Suprapubic skin (tissue), 4 donors: ENCODE measurements around the gene ART4. TPM values are rescaled to one million over a fixed set of nuclear protein-coding genes. Genes with fewer than 3 reads are reported as not detected.

Source experiments
- DNase-seq, 2 donors: peaks; one replicate each; pipeline ENCODE4 v3.0.0-alpha.2; 2019; ENCODE audit warnings: low spot score in 2 of 2
- H3K27ac ChIP-seq: fragments of 200-600 bp; sonication (generic); one replicate; pipeline ENCODE4 v1.5.1; 2019
- H3K27me3 ChIP-seq: fragments of 200-600 bp; sonication (generic); one replicate; pipeline ENCODE4 v1.5.1; 2019
- H3K36me3 ChIP-seq: fragments of 200-600 bp; sonication (generic); one replicate; pipeline ENCODE4 v1.5.1; 2019
- H3K4me1 ChIP-seq: fragments of 200-600 bp; sonication (generic); one replicate; pipeline ENCODE4 v1.5.1; 2019
- H3K4me3 ChIP-seq: fragments of 200-600 bp; sonication (generic); one replicate; pipeline ENCODE4 v1.5.1; 2019; ENCODE audit warnings: mild to moderate bottlenecking
- H3K9me3 ChIP-seq: fragments of 200-600 bp; sonication (generic); one replicate; pipeline ENCODE4 v1.5.1; 2019
- EP300 ChIP-seq: sonication (generic); formaldehyde crosslinking; IDR thresholded peaks from one replicate; pipeline ENCODE4 v1.6.1; 2017; ENCODE audit warnings: antibody characterized with exemption
- POLR2A ChIP-seq, 2 donors: fragments of 450-650 bp; IDR thresholded peaks; one replicate each; pipeline ENCODE4 v1.6.1; 2017; ENCODE audit warnings: antibody characterized with exemption in 2 of 2, mild to moderate bottlenecking in 2 of 2, moderate library complexity in 2 of 2
- POLR2AphosphoS5 ChIP-seq, 3 donors: sonication (generic); formaldehyde crosslinking; IDR thresholded peaks; one replicate each; pipeline ENCODE4 v1.6.1; 2017; ENCODE audit warnings: antibody characterized with exemption in 3 of 3
- WGBS: methylation state at CpG from one replicate; pipeline ENCODE4 v1.1.5; 2018; 5-methylcytosine and 5-hydroxymethylcytosine counted together
- total RNA-seq, 4 donors: library from RNA; depleted of rRNA; stranded (reverse); fragments of >200 nt; gene quantifications; one replicate each; pipeline ENCODE4 v1.1.0, GENCODE V29; 2016
- TF ChIP-seq, protein P1 (sequence below), 2 donors: fragments of 200-600 bp in 1 of 2; fragments of 450-650 bp in 1 of 2; sonication (generic) in 1 of 2; IDR thresholded peaks; one replicate each; pipeline ENCODE4 v1.5.1; 2016 to 2019; ENCODE audit warnings: antibody characterized with exemption in 2 of 2, mild to moderate bottlenecking in 1 of 2, moderate library complexity in 1 of 2

Gene ART4
- total RNA-seq, 4 donors from 2014 or later, result 0.17 to 1.3 (median 0.42) TPM; not detected in 1

DNA sequence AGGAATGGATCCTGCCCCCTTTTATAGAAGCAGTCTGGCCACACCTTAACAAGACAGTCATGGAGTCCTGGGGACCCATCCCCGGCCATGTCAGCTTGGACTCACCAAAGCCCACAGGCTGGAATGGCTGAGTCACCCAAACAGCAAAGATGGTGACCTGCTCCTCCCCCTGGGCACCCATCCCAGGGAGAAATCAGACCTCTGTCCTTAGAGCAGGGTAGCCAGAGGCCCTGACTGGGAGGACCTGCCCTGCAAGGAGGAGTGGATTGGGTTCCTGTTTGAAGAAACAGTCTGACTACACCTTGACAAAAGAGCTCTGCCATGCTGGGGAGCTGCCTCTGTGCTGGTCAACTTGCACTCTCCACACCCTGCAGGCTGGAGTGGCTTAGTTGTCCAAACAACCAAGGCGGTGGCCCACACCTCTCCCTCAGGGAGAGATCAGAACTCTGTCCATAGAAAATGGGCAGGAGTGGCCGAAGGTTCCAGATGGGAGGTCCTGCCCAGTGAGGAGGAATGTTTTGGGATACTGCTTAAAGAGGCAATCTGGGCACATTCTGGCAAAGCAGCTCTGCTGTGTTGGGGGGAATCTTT lies 25.7 kb upstream of the ART4 start:
- Histone ChIP-seq H3K9me3 (no peaks in the 10 kb centered on the region), H3K27me3 (no peaks in the 10 kb centered on the region), H3K4me1 (no peaks in the 10 kb centered on the region), H3K4me3 (no peak overlapping the region), H3K27ac (no peak overlapping the region), H3K36me3 (no peaks in the 10 kb centered on the region)
- 94% methylated on average over 3 of the region's 3 CpGs for whole genome bisulfite sequencing
- TF ChIP-seq, protein P1, sequence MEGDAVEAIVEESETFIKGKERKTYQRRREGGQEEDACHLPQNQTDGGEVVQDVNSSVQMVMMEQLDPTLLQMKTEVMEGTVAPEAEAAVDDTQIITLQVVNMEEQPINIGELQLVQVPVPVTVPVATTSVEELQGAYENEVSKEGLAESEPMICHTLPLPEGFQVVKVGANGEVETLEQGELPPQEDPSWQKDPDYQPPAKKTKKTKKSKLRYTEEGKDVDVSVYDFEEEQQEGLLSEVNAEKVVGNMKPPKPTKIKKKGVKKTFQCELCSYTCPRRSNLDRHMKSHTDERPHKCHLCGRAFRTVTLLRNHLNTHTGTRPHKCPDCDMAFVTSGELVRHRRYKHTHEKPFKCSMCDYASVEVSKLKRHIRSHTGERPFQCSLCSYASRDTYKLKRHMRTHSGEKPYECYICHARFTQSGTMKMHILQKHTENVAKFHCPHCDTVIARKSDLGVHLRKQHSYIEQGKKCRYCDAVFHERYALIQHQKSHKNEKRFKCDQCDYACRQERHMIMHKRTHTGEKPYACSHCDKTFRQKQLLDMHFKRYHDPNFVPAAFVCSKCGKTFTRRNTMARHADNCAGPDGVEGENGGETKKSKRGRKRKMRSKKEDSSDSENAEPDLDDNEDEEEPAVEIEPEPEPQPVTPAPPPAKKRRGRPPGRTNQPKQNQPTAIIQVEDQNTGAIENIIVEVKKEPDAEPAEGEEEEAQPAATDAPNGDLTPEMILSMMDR (IDR thresholded peaks at IDR 0.05), result no peak
- DNase-seq, result no peak

DNA sequence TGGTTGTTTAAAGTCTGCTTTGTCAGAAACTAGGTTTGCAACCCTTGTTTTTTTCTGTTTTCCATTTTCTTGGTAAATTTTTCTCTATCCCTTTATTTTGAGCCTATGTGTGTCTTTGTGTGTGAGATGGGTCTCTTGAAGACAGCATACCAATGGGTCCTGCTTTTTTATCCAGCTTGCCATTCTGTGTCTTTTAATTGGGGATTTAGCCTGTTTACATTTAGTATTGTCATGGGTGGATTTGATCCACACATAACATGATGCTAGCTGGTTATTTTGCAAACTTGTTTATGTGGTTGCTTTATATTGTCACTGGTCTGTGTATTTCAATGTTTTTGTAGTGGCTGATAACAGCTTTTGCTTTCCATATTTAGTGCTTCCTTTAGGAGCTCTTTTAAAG lies 17.2 kb upstream of the ART4 start:
- no peak overlapping the region for H3K27ac ChIP-seq
- no peaks in the 10 kb centered on the region for H3K27me3 ChIP-seq
- no peak overlapping the region for H3K4me3 ChIP-seq
- H3K4me1 ChIP-seq, result no peaks in the 10 kb centered on the region
- TF ChIP-seq POLR2A (IDR thresholded peaks at IDR 0.05), result no peak
- no peak for TF ChIP-seq EP300
- TF ChIP-seq, protein P1 (IDR thresholded peaks at IDR 0.05), result no peak
- TF ChIP-seq POLR2AphosphoS5 (IDR thresholded peaks at IDR 0.05), result no peak
- DNase-seq, result no peak
- H3K36me3 ChIP-seq, result no peaks in the 10 kb centered on the region
- peaks cover 11% of the 10 kb centered on the region for H3K9me3 ChIP-seq

DNA sequence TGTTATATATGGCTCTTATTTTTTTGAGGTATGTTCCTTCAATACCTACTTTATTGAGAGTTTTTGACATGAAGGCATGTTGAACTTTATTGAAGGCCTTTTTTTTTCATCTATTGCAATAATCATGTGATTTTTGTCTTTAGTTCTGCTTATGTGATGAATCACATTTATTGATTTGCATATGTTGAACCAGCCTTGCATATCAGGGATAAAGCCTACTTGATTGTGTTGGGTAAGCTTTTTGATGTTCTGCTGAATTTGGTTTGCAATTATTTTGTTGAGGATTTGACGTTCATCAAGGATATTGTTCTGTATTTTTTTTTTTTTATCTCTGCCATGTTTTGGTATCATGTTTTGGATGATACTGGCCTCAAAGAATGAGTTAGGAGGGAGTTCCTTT lies 15.2 kb upstream of the ART4 start:
- H3K9me3 ChIP-seq, result peaks cover 11% of the 10 kb centered on the region
- no peaks in the 10 kb centered on the region for H3K36me3 ChIP-seq
- H3K4me3 ChIP-seq, result no peak overlapping the region
- no peak overlapping the region for H3K27ac ChIP-seq
- no peak for DNase-seq
- 100% methylated on average over 1 of the region's 1 CpG for WGBS
- TF ChIP-seq, protein P1 (IDR thresholded peaks at IDR 0.05), result no peak
- TF ChIP-seq POLR2AphosphoS5 (IDR thresholded peaks at IDR 0.05) (no peak), EP300 (no peak), POLR2A (IDR thresholded peaks at IDR 0.05) (no peak)
- H3K4me1 ChIP-seq, result peaks cover 14% of the 10 kb centered on the region
- no peaks in the 10 kb centered on the region for H3K27me3 ChIP-seq

DNA sequence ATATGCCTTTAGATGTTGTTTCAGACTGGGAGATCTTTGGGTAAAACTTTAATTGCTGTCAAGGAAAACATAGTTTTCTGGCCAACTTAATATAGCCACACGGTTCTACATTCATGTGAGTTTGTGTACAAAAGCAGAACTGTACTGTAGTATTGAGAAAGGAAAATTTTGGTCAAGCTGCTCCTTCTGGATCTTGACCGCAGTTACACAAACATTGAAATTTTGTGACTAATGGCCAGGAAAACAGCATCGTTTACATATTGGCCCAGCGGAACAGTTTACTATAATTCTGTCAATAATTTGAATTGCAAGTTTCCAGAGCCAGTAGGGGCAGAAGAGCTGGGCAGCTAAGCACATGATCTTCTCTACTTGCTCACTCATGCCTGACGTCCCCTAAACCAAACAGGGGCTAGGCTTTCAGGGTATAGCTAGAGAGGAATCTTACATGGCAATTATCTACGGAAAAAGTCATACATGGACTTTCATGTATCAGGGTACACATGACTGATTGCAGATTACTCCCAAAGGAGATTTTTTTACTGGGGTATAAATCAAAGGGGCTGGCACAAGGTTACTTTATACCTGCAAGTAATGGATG lies 11.4 kb upstream of the ART4 start:
- no peak overlapping the region for H3K27ac ChIP-seq
- no peak for TF ChIP-seq POLR2A (IDR thresholded peaks at IDR 0.05)
- TF ChIP-seq EP300, result no peak
- TF ChIP-seq POLR2AphosphoS5 (IDR thresholded peaks at IDR 0.05), result no peak
- TF ChIP-seq, protein P1 (IDR thresholded peaks at IDR 0.05), result no peak
- WGBS, result 54% methylated on average over 6 of the region's 6 CpGs
- H3K9me3 ChIP-seq, result peaks cover 2% of the 10 kb centered on the region
- no peak overlapping the region for H3K4me3 ChIP-seq
- H3K4me1 ChIP-seq, result peaks cover 34% of the 10 kb centered on the region
- H3K36me3 ChIP-seq, result no peaks in the 10 kb centered on the region
- no peak for DNase-seq
- no peaks in the 10 kb centered on the region for H3K27me3 ChIP-seq

DNA sequence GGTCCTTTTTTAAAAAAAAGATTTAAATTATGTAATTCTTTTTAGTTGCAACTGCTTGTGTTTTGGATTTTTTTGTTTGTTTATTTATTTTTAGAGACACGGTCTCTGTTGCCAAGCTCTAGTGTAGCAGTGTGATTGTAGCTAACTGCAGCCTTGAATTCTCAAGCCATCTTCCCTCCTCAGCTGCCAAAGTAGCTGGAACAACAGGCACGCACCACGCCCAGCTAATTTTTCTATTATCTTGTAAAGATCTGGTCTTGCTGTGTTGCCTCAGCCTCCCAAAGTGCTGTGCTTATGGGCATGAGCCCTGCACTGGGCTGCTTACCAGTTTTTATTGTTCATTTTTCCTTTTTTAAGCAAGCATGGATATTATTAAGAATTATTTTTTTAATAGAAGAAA lies 10.6 kb upstream of the ART4 start:
- Histone ChIP-seq H3K36me3 (no peaks in the 10 kb centered on the region), H3K27me3 (no peaks in the 10 kb centered on the region), H3K4me3 (no peak overlapping the region), H3K27ac (no peak overlapping the region), H3K9me3 (no peaks in the 10 kb centered on the region), H3K4me1 (peaks cover 42% of the 10 kb centered on the region)
- peak; percentile 66 to 78 for DNase-seq
- 19% methylated on average over 3 of the region's 3 CpGs for WGBS
- TF ChIP-seq, protein P1 (IDR thresholded peaks at IDR 0.05), result no peak
- peak in 1 of 3 donors; percentile 33 for TF ChIP-seq POLR2AphosphoS5 (IDR thresholded peaks at IDR 0.05)
